CD14-positive monocyte (primary cell): Measurements from ENCODE around the gene GEN1. TPM values are rescaled to one million over a fixed set of nuclear protein-coding genes. Genes with fewer than 3 reads are reported as not detected.

ENCODE experiments used
- DNase-seq, 3 donors: peaks; one replicate each; pipeline ENCODE4 v3.0.0-alpha.2; 2011 to 2022
- H2AFZ ChIP-seq: 2 replicates; pipeline ENCODE4 v1.6.0; 2012; ENCODE audit warnings: mild to moderate bottlenecking, low read depth, low read length, inconsistent platforms; ENCODE audit not compliant: insufficient read depth, poor library complexity, severe bottlenecking
- H3K27ac ChIP-seq, 2 donors: 1 replicate in 1 of 2; 2 replicates in 1 of 2; pipeline ENCODE4 v1.5.1; 2012 to 2013; ENCODE audit warnings: low read length in 2 of 2, control low read depth in 1 of 2, inconsistent platforms in 1 of 2, low read depth in 1 of 2, mild to moderate bottlenecking in 1 of 2
- H3K27me3 ChIP-seq, 2 donors: one replicate each; pipeline versions ENCODE4 v1.6.0 to v1.6.1; 2011 to 2013; ENCODE audit warnings: low read length in 2 of 2; ENCODE audit not compliant: control insufficient read depth in 2 of 2, insufficient read depth in 2 of 2
- H3K36me3 ChIP-seq, 2 donors: replicated peaks in 1 of 2; 1 replicate in 1 of 2; 2 replicates in 1 of 2; pipeline versions ENCODE4 v1.5.1 to v1.6.1; 2012 to 2013; ENCODE audit warnings: low read length in 2 of 2, control low read depth in 1 of 2, inconsistent platforms in 1 of 2, mild to moderate bottlenecking in 1 of 2; ENCODE audit not compliant: insufficient read depth in 2 of 2, control insufficient read depth in 1 of 2
- H3K4me1 ChIP-seq, 2 donors: 1 replicate in 1 of 2; 2 replicates in 1 of 2; pipeline versions ENCODE4 v1.5.1 to v1.6.1; 2012 to 2013; ENCODE audit warnings: low read length in 2 of 2, control low read depth in 1 of 2, inconsistent platforms in 1 of 2, mild to moderate bottlenecking in 1 of 2, moderate library complexity in 1 of 2; ENCODE audit not compliant: insufficient read depth in 2 of 2, control insufficient read depth in 1 of 2
- H3K4me2 ChIP-seq: replicated peaks from 2 replicates; pipeline ENCODE3; 2012; ENCODE audit warnings: low read length, moderate library complexity, mild to moderate bottlenecking; ENCODE audit not compliant: poor library complexity, severe bottlenecking; ENCODE audit errors: extremely low read depth
- H3K4me3 ChIP-seq, 3 experiments: fragments of 200-600 bp in 1 of 3; sonication (generic) in 1 of 3; replicated peaks in 1 of 3; 1 replicate in 2 of 3; 2 replicates in 1 of 3; pipeline ENCODE4 v1.5.1; 2011 to 2013; ENCODE audit warnings: low read length in 3 of 3, mild to moderate bottlenecking in 3 of 3, control low read depth in 2 of 3, low read depth in 2 of 3, inconsistent platforms in 1 of 3, moderate library complexity in 1 of 3
- H3K79me2 ChIP-seq: 2 replicates; pipeline ENCODE4 v1.6.0; 2012; ENCODE audit warnings: mild to moderate bottlenecking, control low read depth, inconsistent platforms, low read length, moderate library complexity; ENCODE audit not compliant: insufficient read depth
- H3K9ac ChIP-seq: 2 replicates; pipeline ENCODE4 v1.6.0; 2017; ENCODE audit warnings: low read length, mild to moderate bottlenecking; ENCODE audit not compliant: insufficient read depth, poor library complexity, severe bottlenecking
- H3K9me3 ChIP-seq, 2 donors: replicated peaks in 1 of 2; 1 replicate in 1 of 2; 2 replicates in 1 of 2; pipeline versions ENCODE4 v1.5.1 to v1.6.1; 2012 to 2013; ENCODE audit warnings: low read length in 2 of 2, control low read depth in 1 of 2; ENCODE audit not compliant: control insufficient read depth in 1 of 2, insufficient read depth in 1 of 2
- H4K20me1 ChIP-seq: 2 replicates; pipeline ENCODE4 v1.6.0; 2012; ENCODE audit warnings: mild to moderate bottlenecking, low read length, control low read depth, moderate library complexity; ENCODE audit not compliant: insufficient read depth
- H3K27ac Mint-ChIP-seq, 7 donors: one replicate each; pipeline ENCODE4 v1.8.0; 2020; ENCODE audit warnings: mild to moderate bottlenecking in 7 of 7, mixed read lengths in 7 of 7, moderate library complexity in 6 of 7, inconsistent platforms in 2 of 7
- H3K27me3 Mint-ChIP-seq, 3 donors: one replicate each; pipeline ENCODE4 v1.8.0; 2021 to 2022; ENCODE audit warnings: low read depth in 3 of 3, mild to moderate bottlenecking in 3 of 3, mixed read lengths in 3 of 3, moderate library complexity in 3 of 3, inconsistent platforms in 1 of 3
- H3K36me3 Mint-ChIP-seq, 2 donors: one replicate each; pipeline ENCODE4 v1.8.0; 2020; ENCODE audit warnings: mixed read lengths in 2 of 2, inconsistent platforms in 1 of 2, mild to moderate bottlenecking in 1 of 2
- H3K4me1 Mint-ChIP-seq: one replicate; pipeline ENCODE4 v1.8.0; 2020; ENCODE audit warnings: mild to moderate bottlenecking, mixed read lengths
- H3K4me3 Mint-ChIP-seq, 2 donors: one replicate each; pipeline ENCODE4 v1.8.0; 2020; ENCODE audit warnings: mild to moderate bottlenecking in 2 of 2, mixed read lengths in 2 of 2, moderate library complexity in 1 of 2
- H3K9me3 Mint-ChIP-seq, 7 donors: one replicate each; pipeline ENCODE4 v1.8.0; 2020 to 2022; ENCODE audit warnings: mixed read lengths in 7 of 7, mild to moderate bottlenecking in 6 of 7, moderate library complexity in 6 of 7, inconsistent platforms in 2 of 7
- WGBS: methylation state at CpG from one replicate; pipeline ENCODE4 v1.1.5; 2013; ENCODE audit warnings: missing lambda C conversion rate; ENCODE audit not compliant: insufficient coverage; 5-methylcytosine and 5-hydroxymethylcytosine counted together
- intact Hi-C, 2 donors: fragments of 100-400 bp; cut with micrococcal nuclease; formaldehyde crosslinking; loops; one replicate each; pipeline versions ENCODE4 v1.15.0 to v1.15.1; 2023
- polyA plus RNA-seq, 3 donors: library from polyadenylated mRNA; depleted of rRNA in 1 of 3; unstranded in 2 of 3; stranded (reverse) in 1 of 3; fragments of 300-500 nt in 2 of 3; fragments of >200 nt in 1 of 3; fragmentation: Illumina TruSeq in 2 of 3; gene quantifications; 1 replicate in 2 of 3; 2 replicates in 1 of 3; pipeline ENCODE4 v1.2.3, GENCODE V29; 2012 to 2021
- TF ChIP-seq, protein P1 (sequence below): fragments of 200-600 bp; IDR thresholded peaks from one replicate; pipeline ENCODE4 v1.8.0; 2022; ENCODE audit warnings: antibody characterized with exemption, mild to moderate bottlenecking

The GEN1 gene
- polyA plus RNA-seq, 3 donors = 0.79 to 3.6 (median 0.96) TPM

DNA sequence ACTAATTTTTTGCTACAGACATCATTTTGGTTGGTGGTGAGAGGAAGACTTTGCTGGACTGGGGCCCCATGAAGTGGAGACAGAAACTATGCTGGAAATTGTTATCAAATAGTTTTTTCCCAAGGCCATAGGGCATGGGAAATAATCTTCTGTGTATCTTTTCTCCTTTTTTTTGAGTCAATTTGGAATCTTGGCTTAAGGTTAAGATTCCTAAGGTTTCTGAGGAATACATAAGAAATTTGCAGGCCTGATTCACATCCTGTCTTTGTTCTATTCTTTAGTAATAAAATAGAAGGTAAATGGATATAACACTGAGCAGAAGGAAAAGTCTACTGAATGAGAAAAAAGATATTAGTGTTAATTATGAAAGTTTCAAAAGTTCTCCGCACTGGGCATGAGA lies 16.9 kb upstream of the GEN1 start:
- peaks cover 56 to 81% of the 10 kb centered on the region in 2 donors for H3K36me3 Mint-ChIP-seq
- H3K27me3 ChIP-seq = no peaks in the 10 kb centered on the region
- H3K27me3 Mint-ChIP-seq = no peaks in the 10 kb centered on the region
- 100% methylated on average over 1 of the region's 1 CpG for WGBS
- TF ChIP-seq, protein P1, sequence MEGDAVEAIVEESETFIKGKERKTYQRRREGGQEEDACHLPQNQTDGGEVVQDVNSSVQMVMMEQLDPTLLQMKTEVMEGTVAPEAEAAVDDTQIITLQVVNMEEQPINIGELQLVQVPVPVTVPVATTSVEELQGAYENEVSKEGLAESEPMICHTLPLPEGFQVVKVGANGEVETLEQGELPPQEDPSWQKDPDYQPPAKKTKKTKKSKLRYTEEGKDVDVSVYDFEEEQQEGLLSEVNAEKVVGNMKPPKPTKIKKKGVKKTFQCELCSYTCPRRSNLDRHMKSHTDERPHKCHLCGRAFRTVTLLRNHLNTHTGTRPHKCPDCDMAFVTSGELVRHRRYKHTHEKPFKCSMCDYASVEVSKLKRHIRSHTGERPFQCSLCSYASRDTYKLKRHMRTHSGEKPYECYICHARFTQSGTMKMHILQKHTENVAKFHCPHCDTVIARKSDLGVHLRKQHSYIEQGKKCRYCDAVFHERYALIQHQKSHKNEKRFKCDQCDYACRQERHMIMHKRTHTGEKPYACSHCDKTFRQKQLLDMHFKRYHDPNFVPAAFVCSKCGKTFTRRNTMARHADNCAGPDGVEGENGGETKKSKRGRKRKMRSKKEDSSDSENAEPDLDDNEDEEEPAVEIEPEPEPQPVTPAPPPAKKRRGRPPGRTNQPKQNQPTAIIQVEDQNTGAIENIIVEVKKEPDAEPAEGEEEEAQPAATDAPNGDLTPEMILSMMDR = no peak
- H3K9me3 Mint-ChIP-seq = no peaks in the 10 kb centered on the region
- no peak overlapping the region for H3K9ac ChIP-seq
- H3K79me2 ChIP-seq = no peaks in the 10 kb centered on the region
- DNase-seq = no peak
- intact Hi-C loops = no loop called here
- H2AFZ ChIP-seq = no peak overlapping the region
- no peak overlapping the region for H3K27ac ChIP-seq
- H3K4me1 ChIP-seq = no peaks in the 10 kb centered on the region
- no peak overlapping the region for H3K4me2 ChIP-seq
- H3K9me3 ChIP-seq = no peaks in the 10 kb centered on the region
- H3K4me3 Mint-ChIP-seq = no peak overlapping the region
- H4K20me1 ChIP-seq = no peaks in the 10 kb centered on the region
- no peaks in the 10 kb centered on the region for H3K4me1 Mint-ChIP-seq
- H3K4me3 ChIP-seq = no peak overlapping the region
- H3K27ac Mint-ChIP-seq = no peak overlapping the region
- H3K36me3 ChIP-seq = peaks cover 65 to 96% of the 10 kb centered on the region in 2 donors

DNA sequence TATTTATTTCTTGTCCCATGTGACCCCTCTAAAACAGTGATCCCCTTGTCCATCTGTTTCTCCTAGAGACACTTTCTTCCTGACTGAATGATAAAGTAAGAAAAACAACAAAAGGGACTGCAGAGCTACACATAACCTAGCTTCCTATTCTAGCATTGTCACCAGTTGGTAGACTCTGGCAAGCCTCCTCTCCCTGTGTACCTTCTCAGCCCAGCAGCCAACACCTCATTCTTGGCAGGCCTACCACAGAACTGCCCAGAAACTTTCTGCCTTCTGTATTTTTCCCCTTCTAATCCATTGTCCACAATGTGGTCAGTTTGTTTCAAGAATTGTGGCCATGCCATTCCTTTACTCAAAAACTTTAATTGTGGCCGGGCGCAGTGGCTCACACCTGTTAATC lies 13.7 kb upstream of the GEN1 start:
- peaks cover 62 to 81% of the 10 kb centered on the region in 2 donors for H3K36me3 Mint-ChIP-seq
- H3K27ac ChIP-seq = no peak overlapping the region
- H3K27me3 Mint-ChIP-seq = no peaks in the 10 kb centered on the region
- H3K4me2 ChIP-seq = no peak overlapping the region
- H3K36me3 ChIP-seq = peaks cover 55 to 92% of the 10 kb centered on the region in 2 donors
- intact Hi-C loops = no loop called here
- DNase-seq = no peak
- H2AFZ ChIP-seq = no peak overlapping the region
- H3K9me3 ChIP-seq = no peaks in the 10 kb centered on the region
- H3K4me3 Mint-ChIP-seq = no peak overlapping the region
- TF ChIP-seq, protein P1 = no peak
- no peak overlapping the region for H3K9ac ChIP-seq
- no peaks in the 10 kb centered on the region for H3K4me1 ChIP-seq
- no peaks in the 10 kb centered on the region for H3K79me2 ChIP-seq
- H3K4me3 ChIP-seq = no peak overlapping the region
- no peaks in the 10 kb centered on the region for H4K20me1 ChIP-seq
- H3K27me3 ChIP-seq = no peaks in the 10 kb centered on the region
- H3K9me3 Mint-ChIP-seq = no peaks in the 10 kb centered on the region
- H3K27ac Mint-ChIP-seq = peak overlapping the region in 2 of 7 donors; percentile 13 to 57
- 100% methylated on average over 2 of the region's 2 CpGs for WGBS
- H3K4me1 Mint-ChIP-seq = no peaks in the 10 kb centered on the region
